PFSK-1 (cell line): ENCODE measurements around the gene CEACAM3.

ENCODE experiments used
- POLR2AphosphoS5 ChIP-seq: IDR thresholded peaks from 2 replicates; pipeline ENCODE4 v1.6.1; 2012; ENCODE audit warnings: low read depth, mild to moderate bottlenecking, control low read depth, low read length, moderate library complexity
- REST ChIP-seq, 2 experiments: IDR thresholded peaks; 2 replicates each; pipeline versions ENCODE4 v1.6.1 to v1.8.0; 2011 to 2012; ENCODE audit warnings: low read depth in 2 of 2, low read length in 2 of 2, control low read depth in 1 of 2, inconsistent platforms in 1 of 2, mild to moderate bottlenecking in 1 of 2, moderate library complexity in 1 of 2; ENCODE audit not compliant: insufficient read depth in 1 of 2
- SIN3A ChIP-seq: IDR thresholded peaks from 2 replicates; pipeline ENCODE4 v1.6.1; 2012; ENCODE audit warnings: mild to moderate bottlenecking, low read length, moderate library complexity, borderline replicate concordance; ENCODE audit not compliant: insufficient read depth
- TAF1 ChIP-seq: IDR thresholded peaks from 2 replicates; pipeline ENCODE4 v1.6.1; 2012; ENCODE audit warnings: low read length, control low read depth, borderline replicate concordance; ENCODE audit not compliant: insufficient read depth

GRCh38 chr19:41837981-41838708, 41.8 kb downstream of the CEACAM3 start:
- TF ChIP-seq POLR2AphosphoS5 = no peak
- TF ChIP-seq TAF1 = no peak
- TF ChIP-seq REST (IDR thresholded peaks at IDR 0.05; ENCODE audit: insufficient read depth in 1 of 2, low read depth in 2 of 2, low read length in 2 of 2) = no peak
- TF ChIP-seq SIN3A = no peak
